ENCODE results near the gene RNF103. TPM values are rescaled to one million over a fixed set of nuclear protein-coding genes. Genes with fewer than 3 reads are reported as not detected.
"Not testable (repeated sequence)": the region's sequence is repeated elsewhere in the genome, so short reads cannot be mapped to it uniquely, and the experiment has no call there.

The RNF103 gene
- 10 to 100 TPM; 29.0 to 37.0 TPM for total RNA-seq
- long read RNA-seq, donor 1, transcript RNF103-201 (4 exons, 3,477 nt) = major isoform, 14 of 16 reads
- long read RNA-seq, donor 1, partial matches to known transcripts = 0 of 16 reads
- long read RNA-seq, donor 1, other reads (novel, unspliced or antisense) = 2 of 16 reads
- long read RNA-seq, donor 2, partial matches to known transcripts = 1 of 10 reads
- long read RNA-seq, donor 2, other reads (novel, unspliced or antisense) = 5 of 10 reads

DNA sequence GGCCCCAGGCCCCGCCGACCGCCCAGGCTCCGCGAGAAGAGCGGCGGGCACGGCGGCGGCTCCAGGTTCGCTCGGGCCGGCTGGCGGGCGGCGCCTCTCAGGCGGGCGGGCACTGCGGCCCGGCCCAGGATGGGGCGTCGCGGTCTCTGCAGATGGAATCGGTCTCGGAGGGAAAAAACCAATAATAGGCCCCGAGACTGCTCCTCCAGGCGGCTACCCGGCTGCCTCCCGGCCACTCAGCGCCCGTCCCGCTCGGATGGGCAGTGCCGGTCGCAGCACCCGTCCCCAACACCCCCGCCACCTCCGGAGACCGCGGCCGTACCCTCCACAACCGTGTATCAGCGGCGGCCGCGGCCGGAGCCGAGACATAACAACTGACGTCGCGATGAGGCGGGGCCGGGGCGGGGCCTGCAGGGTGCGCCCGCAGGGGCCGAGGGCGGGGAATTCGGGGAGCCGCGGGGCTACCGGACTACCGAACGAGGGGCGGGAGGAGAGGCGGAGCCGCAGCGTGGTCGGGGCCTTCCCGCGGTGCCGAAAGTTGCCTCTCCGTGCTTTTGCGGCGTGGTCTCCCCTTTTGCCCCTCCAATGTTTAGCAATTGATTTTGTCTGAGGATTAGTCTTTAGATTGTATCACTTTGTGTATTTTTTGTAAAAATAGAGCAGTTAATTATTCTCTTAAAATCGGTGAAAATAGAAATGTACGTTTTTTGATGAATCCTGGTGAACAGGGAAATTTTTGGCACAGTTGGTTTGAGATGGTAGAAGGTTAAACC, at the start of gene RNF103:
Gene RNF103 (minus strand): TSS at position 372 of the 773 bp plus-strand sequence. CDS start 979 bp downstream, outside the sequence.
- intact Hi-C loops (cut with DNase I) = loop anchor here in 1 of 2 donors (5.0 to 10.0 kb wide), 2 partner anchors 59 to 79 kb away; partner anchors contain the start of gene CHMP3
- peak; percentile 99 for DNase-seq (ENCODE audit: low spot score)

DNA sequence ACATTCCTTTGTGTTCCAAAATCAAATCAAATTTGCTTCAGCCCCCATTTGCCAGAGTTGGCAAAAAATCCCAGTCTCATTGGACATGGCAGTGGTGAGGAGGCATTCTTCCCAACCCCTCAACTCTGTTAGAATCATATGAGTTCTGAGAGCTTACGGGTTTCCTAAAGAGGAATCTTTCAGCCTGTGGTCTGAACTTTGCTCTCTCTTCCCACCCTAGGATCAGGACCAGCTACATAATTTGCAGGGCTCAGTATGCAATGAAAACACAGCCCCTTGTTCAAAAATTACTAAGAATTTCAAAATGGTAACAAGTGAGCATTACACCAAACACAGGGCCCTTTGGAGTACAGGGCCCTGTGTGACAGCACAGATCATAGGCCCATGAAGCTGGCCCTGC, 49.3 kb upstream of the RNF103 start:
- intact Hi-C loops (cut with DNase I) = no loop called here
- DNase-seq (ENCODE audit: low spot score) = no peak

GRCh38 chr2:86672027-86672545, 48.4 kb upstream of the RNF103 start:
- intact Hi-C loops (cut with DNase I) = no loop called here
- no peak for DNase-seq (ENCODE audit: low spot score)

DNA sequence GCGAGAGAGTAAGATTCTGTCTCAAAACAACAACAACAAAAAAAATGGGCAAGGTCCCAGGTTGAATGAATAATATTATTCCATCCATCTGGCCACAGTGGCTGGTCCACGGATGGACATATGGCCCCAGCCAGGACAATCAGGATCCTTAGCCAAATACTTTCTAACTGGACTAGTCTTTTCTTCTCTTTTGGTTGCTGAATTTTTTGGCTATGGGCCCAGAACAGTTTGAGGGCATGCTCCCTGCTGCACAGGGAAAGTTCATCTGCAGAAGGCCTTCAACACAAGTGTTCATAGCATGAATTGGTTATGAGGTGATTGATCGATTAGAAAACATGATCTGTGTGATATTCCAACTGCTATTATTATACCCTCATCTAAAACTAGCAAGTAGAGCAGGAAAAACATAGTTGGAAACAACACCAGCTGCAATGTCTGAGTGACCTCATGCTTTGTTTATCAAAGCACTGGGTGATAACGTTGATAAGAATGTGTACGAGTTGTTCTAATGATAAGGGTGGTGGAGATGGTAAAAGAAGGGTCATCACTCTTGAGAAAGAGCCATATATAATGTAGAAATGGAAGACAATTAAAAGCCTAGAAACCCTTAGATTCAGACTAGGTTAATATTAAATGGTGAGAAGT, 47.8 kb upstream of the RNF103 start:
- intact Hi-C loops (cut with DNase I) = no loop called here

GRCh38 chr2:86669323-86669722, 45.7 kb upstream of the RNF103 start:
- DNase-seq (ENCODE audit: low spot score); intact Hi-C loops (cut with DNase I): not testable (repeated sequence)

More for the DNA sequence above, 47.8 kb upstream of the RNF103 start:
- DNase-seq (ENCODE audit: low spot score) = no peak

- intact Hi-C loops (cut with DNase I) = no loop called here
- DNase-seq (ENCODE audit: low spot score) = no peak
Observed at GRCh38 chr2:86661333-86661732, 37.7 kb upstream of the RNF103 start.

DNA sequence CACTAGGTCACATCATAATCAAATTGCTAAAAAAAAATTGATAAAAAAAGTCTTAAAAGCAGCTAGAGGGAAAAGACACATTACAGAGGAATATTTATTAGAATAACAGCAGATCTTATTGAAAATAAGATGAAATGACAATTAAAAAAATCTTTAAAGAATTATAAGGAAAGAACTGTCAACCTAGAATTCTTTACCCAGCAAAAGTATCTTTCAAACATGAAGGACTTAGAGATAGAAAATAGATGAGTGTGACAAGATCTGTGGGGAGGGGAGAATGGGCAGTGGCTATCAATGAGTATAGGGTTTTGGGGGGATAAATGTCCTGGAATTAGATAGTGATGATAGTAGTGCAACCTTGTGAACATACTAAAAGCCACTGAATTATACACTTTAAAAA, 26.5 kb upstream of the RNF103 start:
- no peak for DNase-seq (ENCODE audit: low spot score)
- intact Hi-C loops (cut with DNase I) = no loop called here

DNA sequence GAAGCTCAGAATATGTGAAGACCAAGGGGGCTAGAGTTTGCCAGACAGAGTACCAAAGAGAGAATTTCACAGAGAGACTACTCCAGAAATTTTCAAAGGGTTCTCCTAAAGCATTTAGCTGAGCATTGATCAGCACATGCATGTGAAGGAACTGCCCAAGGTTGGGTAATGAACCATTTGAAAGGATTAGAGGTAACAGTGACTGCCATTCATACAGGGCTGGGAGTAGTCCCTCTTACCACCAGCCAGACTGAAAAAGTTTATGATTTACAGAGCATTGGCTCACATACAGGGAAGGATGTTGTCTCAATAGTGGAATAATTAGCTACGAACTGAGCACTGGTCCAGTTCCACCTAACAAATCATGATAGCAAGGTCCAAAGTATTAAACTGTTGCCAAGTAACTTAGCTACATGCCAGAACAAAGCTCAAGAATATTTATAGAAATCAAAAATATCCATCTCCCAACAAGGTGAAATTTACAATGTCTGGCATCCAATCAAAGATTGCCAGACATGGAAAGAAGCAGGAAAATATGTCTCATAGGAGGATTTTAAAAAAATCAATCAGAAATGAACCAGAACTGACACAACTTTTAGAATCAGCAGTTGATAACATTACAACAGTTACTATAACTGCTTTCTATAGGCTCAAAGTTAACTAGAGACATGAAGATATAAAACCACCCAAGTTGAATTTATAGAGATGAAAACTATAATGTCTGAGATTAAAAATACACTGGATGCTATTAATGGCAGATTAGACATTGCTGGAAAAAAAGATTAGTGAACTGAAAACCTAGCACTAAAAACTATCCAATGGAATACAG, 25.7 kb upstream of the RNF103 start:
- DNase-seq (ENCODE audit: low spot score) = no peak
- intact Hi-C loops (cut with DNase I) = no loop called here

DNA sequence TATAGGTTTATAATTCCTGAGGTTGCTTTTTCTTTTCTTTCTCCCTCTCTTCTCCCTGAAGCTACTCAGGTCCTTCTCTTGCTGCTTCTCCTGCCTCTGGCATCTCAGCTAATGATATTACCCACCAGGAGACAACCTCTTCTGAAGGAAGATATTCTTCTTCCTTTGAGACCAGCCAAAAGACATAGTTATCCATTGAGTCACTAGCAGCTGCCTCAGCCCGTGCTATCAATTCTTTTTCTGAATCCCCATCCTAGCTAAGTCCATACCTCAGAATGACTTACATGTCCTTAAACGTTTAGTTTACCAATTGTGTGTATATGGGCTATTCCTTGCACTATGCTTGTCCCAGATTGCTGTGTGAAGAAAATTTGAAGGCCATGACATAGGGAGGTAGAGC, 25.0 kb upstream of the RNF103 start:
- no peak for DNase-seq (ENCODE audit: low spot score)
- intact Hi-C loops (cut with DNase I) = no loop called here

- intact Hi-C loops (cut with DNase I) = no loop called here
- no peak for DNase-seq (ENCODE audit: low spot score)
Observed at GRCh38 chr2:86646865-86647264, 23.2 kb upstream of the RNF103 start.

- intact Hi-C loops (cut with DNase I) = no loop called here
- DNase-seq (ENCODE audit: low spot score) = no peak
Observed at GRCh38 chr2:86646329-86646728, 22.7 kb upstream of the RNF103 start.

- DNase-seq (ENCODE audit: low spot score) = no peak
- intact Hi-C loops (cut with DNase I) = no loop called here
Observed at GRCh38 chr2:86645752-86646151, 22.1 kb upstream of the RNF103 start.

DNA sequence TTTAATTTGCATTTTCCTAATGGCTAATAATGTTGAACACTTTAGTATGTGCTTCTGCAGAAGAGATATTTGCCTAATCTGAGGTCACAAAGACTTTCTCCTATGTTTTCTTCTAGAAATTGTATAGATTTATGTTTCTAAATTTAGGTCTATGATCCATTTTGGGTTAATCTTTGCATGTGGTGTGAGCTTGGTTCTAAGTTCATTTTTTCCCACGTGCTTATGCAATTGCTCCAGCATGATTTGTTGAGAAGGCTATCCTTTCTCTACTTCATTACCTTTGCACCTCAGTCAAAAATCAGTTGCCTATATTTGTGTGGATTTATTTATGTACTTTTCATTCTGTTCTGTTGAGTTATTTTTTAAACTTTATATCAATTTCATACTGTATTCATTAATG, 15.0 kb upstream of the RNF103 start:
- intact Hi-C loops (cut with DNase I) = no loop called here
- no peak for DNase-seq (ENCODE audit: low spot score)

DNA sequence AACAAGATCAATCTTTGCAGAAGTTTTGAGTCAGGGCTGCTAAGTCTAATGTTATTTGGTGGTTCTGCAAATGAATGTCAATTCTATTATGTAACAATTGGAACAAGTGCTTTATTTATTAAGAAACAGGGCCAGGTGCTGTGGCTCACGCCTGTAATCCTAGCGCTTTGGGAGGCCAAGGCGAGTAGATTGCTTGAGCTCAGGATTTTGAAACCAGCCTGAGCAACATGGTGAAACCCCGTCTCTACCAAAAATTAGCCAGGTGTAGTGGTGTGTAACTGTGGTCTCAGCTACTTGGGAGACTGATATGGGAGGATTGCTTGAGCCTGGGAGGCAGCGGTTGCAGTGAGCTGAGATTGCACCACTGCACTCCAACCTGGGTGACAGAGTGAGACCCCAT, 13.2 kb upstream of the RNF103 start:
- no peak for DNase-seq (ENCODE audit: low spot score)
- intact Hi-C loops (cut with DNase I) = no loop called here

DNA sequence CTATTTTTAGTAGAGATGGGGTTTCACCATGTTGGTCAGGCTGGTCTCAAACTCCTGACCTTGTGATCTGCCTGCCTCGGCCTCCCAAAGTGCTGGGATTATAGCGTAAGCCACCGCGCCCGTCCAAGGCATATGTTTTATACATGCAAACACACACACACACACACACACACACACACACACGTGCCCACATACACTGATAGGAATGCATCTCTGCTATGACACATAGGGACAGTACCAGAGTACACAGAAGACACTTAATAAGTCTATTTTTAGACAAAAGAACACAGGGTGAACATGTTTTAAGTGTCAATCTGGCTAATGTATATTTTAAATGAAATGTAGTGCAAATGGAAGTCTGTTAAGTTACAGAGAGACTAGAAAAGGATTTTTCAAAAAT, 10.7 kb upstream of the RNF103 start:
- DNase-seq (ENCODE audit: low spot score) = no peak
- intact Hi-C loops (cut with DNase I) = no loop called here

GRCh38 chr2:86633155-86633651, 9.5 kb upstream of the RNF103 start:
- no peak for DNase-seq (ENCODE audit: low spot score)

DNA sequence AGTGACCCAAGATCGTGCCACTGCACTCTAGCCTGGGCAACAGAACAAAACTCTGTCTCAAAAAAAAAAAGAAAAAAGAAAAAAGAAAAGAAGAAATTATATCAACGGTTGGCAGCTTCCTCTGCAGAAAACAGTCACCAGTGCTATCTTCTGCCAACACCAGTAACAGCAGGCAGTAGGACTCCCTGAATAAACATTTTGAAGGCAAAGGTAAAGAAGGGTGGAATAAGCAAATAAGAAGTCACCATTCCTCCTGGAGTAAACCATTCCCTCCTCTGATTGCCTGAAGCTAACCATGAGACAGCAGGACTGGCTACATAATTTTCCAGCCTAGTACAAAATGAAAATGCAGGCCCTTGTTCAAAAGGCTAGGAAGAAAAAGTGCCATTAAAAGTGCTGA, 9.0 kb upstream of the RNF103 start:
- intact Hi-C loops (cut with DNase I) = no loop called here
- DNase-seq (ENCODE audit: low spot score) = no peak

More at GRCh38 chr2:86633155-86633651, 9.5 kb upstream of the RNF103 start:
- intact Hi-C loops (cut with DNase I) = no loop called here

DNA sequence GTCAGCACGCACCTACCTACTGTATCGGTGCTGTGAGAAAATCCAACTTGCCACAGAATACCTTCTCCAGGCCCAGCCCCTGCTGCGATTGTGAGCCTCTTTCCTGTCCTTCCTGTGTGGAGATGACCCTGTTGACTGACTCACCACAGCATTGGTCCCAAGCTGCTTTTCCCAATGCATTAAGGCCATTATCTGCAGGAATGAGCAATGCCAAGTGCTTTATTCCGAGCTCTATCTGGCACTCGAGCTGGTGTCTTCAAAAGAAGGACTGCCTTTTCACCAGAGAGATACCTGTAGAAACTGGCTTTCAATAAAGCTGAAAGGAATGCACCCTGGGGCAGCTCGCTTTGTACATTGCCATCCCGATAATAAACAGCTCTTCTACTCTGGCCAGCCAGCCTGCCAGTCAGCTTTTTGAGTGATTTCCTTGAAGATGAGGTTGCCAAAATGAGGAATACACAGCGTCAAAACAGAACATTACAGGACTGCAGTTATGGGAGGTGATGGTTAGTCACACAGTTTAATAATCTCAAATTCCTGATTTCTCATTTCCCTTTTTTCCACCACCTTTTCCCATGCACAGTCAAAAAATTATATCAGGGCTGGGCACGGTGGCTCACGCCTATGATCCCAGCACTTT, 8.3 kb upstream of the RNF103 start:
- intact Hi-C loops (cut with DNase I) = no loop called here
- DNase-seq (ENCODE audit: low spot score) = no peak
